Natural killer cell (primary cell): ENCODE measurements around the gene SMIM45.

Experiments
- ATAC-seq, 3 donors: fragments of 150-1000 bp in 2 of 3; fragments of 200-7000 bp in 1 of 3; cut with Tn5 transposase; 1 replicate in 1 of 3; 2 replicates in 2 of 3; pipeline ENCODE4 v1.10.0; 2021; ENCODE audit warnings: mild to moderate bottlenecking in 2 of 3, moderate library complexity in 2 of 3
- DNase-seq, 2 donors: peaks; one replicate each; pipeline versions ENCODE4 v3.0.0 to v3.0.0-alpha.2; 2013 to 2021; ENCODE audit warnings: mixed read lengths in 1 of 2
- H3K27ac ChIP-seq: one replicate; pipeline ENCODE4 v1.5.1; 2013; ENCODE audit warnings: mild to moderate bottlenecking, low read length
- H3K27me3 ChIP-seq: one replicate; pipeline ENCODE4 v1.6.1; 2013; ENCODE audit warnings: low read length; ENCODE audit not compliant: control insufficient read depth, insufficient read depth
- H3K36me3 ChIP-seq: one replicate; pipeline ENCODE4 v1.6.1; 2013; ENCODE audit warnings: low read length; ENCODE audit not compliant: control insufficient read depth, insufficient read depth
- H3K4me1 ChIP-seq: one replicate; pipeline ENCODE4 v1.6.1; 2013; ENCODE audit warnings: low read length; ENCODE audit not compliant: control insufficient read depth, insufficient read depth
- H3K4me3 ChIP-seq: one replicate; pipeline ENCODE4 v1.5.1; 2013; ENCODE audit warnings: low read length
- H3K9me3 ChIP-seq: one replicate; pipeline ENCODE4 v1.6.1; 2013; ENCODE audit warnings: low read length; ENCODE audit not compliant: control insufficient read depth, insufficient read depth
- H3K27ac Mint-ChIP-seq, 2 donors: one replicate each; pipeline ENCODE4 v1.8.0; 2022; ENCODE audit warnings: mild to moderate bottlenecking in 2 of 2, mixed read lengths in 2 of 2, moderate library complexity in 1 of 2
- H3K27me3 Mint-ChIP-seq, 2 donors: one replicate each; pipeline ENCODE4 v1.8.0; 2022; ENCODE audit warnings: low read depth in 2 of 2, mixed read lengths in 2 of 2
- H3K36me3 Mint-ChIP-seq: one replicate; pipeline ENCODE4 v1.8.0; 2022; ENCODE audit warnings: mixed read lengths
- H3K4me1 Mint-ChIP-seq, 2 donors: one replicate each; pipeline ENCODE4 v1.8.0; 2022; ENCODE audit warnings: mixed read lengths in 2 of 2
- H3K4me3 Mint-ChIP-seq: one replicate; pipeline ENCODE4 v1.8.0; 2022; ENCODE audit warnings: mild to moderate bottlenecking, moderate library complexity, mixed read lengths
- H3K9me3 Mint-ChIP-seq, 2 donors: one replicate each; pipeline ENCODE4 v1.8.0; 2022; ENCODE audit warnings: mixed read lengths in 2 of 2
- WGBS: methylation state at CpG from one replicate; pipeline ENCODE4 v1.1.7; 2013; ENCODE audit warnings: missing lambda C conversion rate; ENCODE audit not compliant: insufficient coverage; 5-methylcytosine and 5-hydroxymethylcytosine counted together
- intact Hi-C: fragments of 100-400 bp; cut with micrococcal nuclease; formaldehyde crosslinking; loops from one replicate; pipeline ENCODE4 v1.14.2; 2022
- TF ChIP-seq, protein P1 (sequence below): fragments of 200-600 bp; IDR thresholded peaks from one replicate; pipeline ENCODE4 v1.8.0; 2022; ENCODE audit warnings: antibody characterized with exemption

The SMIM45 gene

DNA sequence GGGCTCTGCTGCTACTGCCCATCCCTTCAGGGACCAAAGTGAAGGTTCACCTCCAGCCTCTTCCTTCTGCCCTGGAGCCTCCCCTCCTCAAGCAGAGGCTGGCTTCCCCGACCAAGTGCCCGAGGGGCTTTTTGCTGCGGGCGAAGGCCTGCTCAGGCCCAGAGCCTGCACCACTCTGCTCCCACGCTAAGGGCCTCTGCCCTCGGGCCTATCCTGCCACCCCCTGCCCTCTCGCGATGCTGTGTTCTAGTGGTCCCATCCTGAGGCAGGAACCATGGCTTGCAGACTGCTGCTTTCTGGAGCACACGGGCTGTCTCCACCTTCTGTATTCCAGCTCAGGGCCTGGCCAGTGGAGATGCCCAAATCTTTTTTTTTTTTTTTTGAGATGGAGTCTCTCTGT lies 16.4 kb upstream of the SMIM45 start:
- TF ChIP-seq, protein P1, sequence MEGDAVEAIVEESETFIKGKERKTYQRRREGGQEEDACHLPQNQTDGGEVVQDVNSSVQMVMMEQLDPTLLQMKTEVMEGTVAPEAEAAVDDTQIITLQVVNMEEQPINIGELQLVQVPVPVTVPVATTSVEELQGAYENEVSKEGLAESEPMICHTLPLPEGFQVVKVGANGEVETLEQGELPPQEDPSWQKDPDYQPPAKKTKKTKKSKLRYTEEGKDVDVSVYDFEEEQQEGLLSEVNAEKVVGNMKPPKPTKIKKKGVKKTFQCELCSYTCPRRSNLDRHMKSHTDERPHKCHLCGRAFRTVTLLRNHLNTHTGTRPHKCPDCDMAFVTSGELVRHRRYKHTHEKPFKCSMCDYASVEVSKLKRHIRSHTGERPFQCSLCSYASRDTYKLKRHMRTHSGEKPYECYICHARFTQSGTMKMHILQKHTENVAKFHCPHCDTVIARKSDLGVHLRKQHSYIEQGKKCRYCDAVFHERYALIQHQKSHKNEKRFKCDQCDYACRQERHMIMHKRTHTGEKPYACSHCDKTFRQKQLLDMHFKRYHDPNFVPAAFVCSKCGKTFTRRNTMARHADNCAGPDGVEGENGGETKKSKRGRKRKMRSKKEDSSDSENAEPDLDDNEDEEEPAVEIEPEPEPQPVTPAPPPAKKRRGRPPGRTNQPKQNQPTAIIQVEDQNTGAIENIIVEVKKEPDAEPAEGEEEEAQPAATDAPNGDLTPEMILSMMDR, result no peak

DNA sequence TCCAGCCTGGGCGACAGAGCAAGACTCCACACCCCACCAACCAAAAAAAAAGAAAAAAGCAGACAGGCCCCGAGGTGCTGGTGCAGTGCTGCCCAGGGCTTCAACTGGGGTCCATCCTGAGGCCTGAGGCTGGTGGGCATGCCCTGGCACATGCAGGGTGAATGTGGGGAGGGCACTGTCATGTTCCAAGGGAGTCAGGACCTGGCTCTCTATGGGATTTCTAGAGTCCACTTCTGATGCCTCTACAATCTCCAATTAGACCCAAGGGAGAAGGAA lies 15.1 kb upstream of the SMIM45 start:
- Mint-ChIP-seq H3K27ac (no peak overlapping the region), H3K36me3 (no peaks in the 10 kb centered on the region), H3K4me1 (peaks cover 14 to 23% of the 10 kb centered on the region in 2 donors), H3K27me3 (no peaks in the 10 kb centered on the region), H3K9me3 (no peaks in the 10 kb centered on the region), H3K4me3 (no peak overlapping the region)
- Histone ChIP-seq H3K27me3 (no peaks in the 10 kb centered on the region), H3K36me3 (no peaks in the 10 kb centered on the region), H3K27ac (peak overlapping the region; percentile 70), H3K4me3 (no peak overlapping the region), H3K4me1 (peaks cover 80% of the 10 kb centered on the region), H3K9me3 (no peaks in the 10 kb centered on the region)
- DNase-seq (no peak), ATAC-seq (no peak)
- 58% methylated on average over 1 of the region's 2 CpGs for WGBS
- intact Hi-C loops, result no loop called here
- TF ChIP-seq, protein P1, result no peak

More for the DNA sequence above, 16.4 kb upstream of the SMIM45 start:
- Histone ChIP-seq H3K4me1 (peaks cover 73% of the 10 kb centered on the region), H3K27me3 (no peaks in the 10 kb centered on the region), H3K9me3 (no peaks in the 10 kb centered on the region), H3K4me3 (no peak overlapping the region), H3K27ac (peak overlapping the region; percentile 89), H3K36me3 (no peaks in the 10 kb centered on the region)
- WGBS, result 87% methylated on average over 9 of the region's 9 CpGs
- no peak for DNase-seq
- Mint-ChIP-seq H3K27ac (no peak overlapping the region), H3K4me3 (no peak overlapping the region), H3K4me1 (peaks cover 4 to 13% of the 10 kb centered on the region in 2 donors), H3K27me3 (no peaks in the 10 kb centered on the region), H3K9me3 (no peaks in the 10 kb centered on the region), H3K36me3 (no peaks in the 10 kb centered on the region)
- no peak for ATAC-seq
- intact Hi-C loops, result no loop called here

DNA sequence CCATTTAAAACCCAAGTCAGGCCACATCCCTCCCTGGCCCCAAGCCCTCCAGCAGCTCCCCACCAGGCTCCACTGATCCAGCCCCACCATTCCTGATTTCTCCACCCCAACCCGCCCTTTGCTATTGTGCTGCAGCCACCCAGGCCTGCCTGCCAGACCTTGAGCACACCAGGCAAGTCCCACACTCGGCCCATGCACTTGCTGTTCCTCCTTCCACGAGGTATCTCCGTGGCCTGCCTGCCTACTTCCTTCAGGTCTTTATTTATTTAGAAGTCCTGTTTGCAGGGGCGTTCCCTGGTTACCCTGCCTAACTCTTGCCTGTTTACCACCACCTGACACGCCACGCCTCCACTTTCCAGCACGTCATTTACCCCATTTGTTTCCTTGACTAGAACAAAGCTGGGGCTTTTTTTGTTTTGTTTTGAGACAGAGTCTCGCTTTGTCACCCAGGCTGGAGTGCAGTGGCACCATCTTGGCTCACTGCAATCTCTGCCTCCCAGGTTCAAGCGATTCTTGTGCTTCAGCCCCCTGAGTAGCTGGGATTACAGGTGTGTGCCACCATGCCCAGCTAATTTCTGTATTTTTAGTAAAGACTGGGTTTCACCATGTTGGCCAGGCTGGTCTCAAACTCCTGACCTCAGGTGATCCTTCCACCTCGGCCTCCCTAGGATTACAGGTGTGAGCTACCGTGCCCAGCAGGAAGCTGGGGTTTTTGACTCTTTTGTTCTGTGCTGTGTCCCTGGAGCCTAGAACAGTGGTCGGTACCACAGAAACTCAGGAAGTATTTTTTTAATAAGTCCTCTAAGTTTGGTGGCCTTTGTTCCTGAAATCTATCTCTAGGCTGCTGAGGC lies 11.7 kb upstream of the SMIM45 start:
- Histone ChIP-seq H3K36me3 (no peaks in the 10 kb centered on the region), H3K9me3 (no peaks in the 10 kb centered on the region), H3K4me1 (peaks cover 55% of the 10 kb centered on the region), H3K27me3 (no peaks in the 10 kb centered on the region), H3K4me3 (peak overlapping the region; percentile 29), H3K27ac (peak overlapping the region; percentile 98)
- ATAC-seq (peak; percentile 52 to 81 (median 61)), DNase-seq (peak; percentile 57 to 98)
- intact Hi-C loops, result no loop called here
- Mint-ChIP-seq H3K36me3 (no peaks in the 10 kb centered on the region), H3K4me3 (peak overlapping the region; percentile 63), H3K27me3 (no peaks in the 10 kb centered on the region), H3K9me3 (no peaks in the 10 kb centered on the region), H3K4me1 (peaks cover 14 to 23% of the 10 kb centered on the region in 2 donors), H3K27ac (peak overlapping the region; percentile 83 to 91)
- 47% methylated on average over 13 of the region's 13 CpGs for WGBS
- TF ChIP-seq, protein P1, result no peak
